Measurements from ENCODE around the gene USP4.
"Not testable (repeated sequence)": the region's sequence is repeated elsewhere in the genome, so short reads cannot be mapped to it uniquely, and the experiment has no call there.

Gene USP4

GRCh38 chr3:49359623-49360022 is 19.8 kb upstream of the USP4 start:
- H3K36me3 Mint-ChIP-seq = peaks cover 65% of the 10 kb centered on the region
- H3K4me3 Mint-ChIP-seq = no peak overlapping the region
- DNase-seq = no peak

GRCh38 chr3:49358884-49359225 is 19.0 kb upstream of the USP4 start:
- no peak for DNase-seq
- H3K4me3 Mint-ChIP-seq = peak overlapping the region; percentile 97
- CTCF ChIA-PET = interaction anchor here (1.5 to 4.1 kb wide), 3 partner anchors 14 to 91 kb away, joined by 3 to 27 read pairs (median 5); partner anchors contain the start of gene USP4
- H3K27me3 Mint-ChIP-seq = no peaks in the 10 kb centered on the region
- H3K4me1 Mint-ChIP-seq = peaks cover 45% of the 10 kb centered on the region
- H3K36me3 Mint-ChIP-seq = peaks cover 64% of the 10 kb centered on the region
- no peaks in the 10 kb centered on the region for H3K9me3 Mint-ChIP-seq
- peak overlapping the region; percentile 91 for H3K27ac Mint-ChIP-seq

More at GRCh38 chr3:49359623-49360022, 19.8 kb upstream of the USP4 start:
- Mint-ChIP-seq H3K4me1 (peaks cover 45% of the 10 kb centered on the region), H3K27ac (peak overlapping the region; percentile 91), H3K27me3 (no peaks in the 10 kb centered on the region), H3K9me3 (no peaks in the 10 kb centered on the region)
- CTCF ChIA-PET = interaction anchor here (0.5 to 4.1 kb wide), 4 partner anchors 14 to 372 kb away, joined by 3 to 27 read pairs (median 4); partner anchors contain the start of gene USP4

- peak within 1 kb of the TSS; percentile 93 for H3K27ac Mint-ChIP-seq
- peaks cover 61% of the 10 kb centered on the region for H3K36me3 Mint-ChIP-seq
- H3K4me1 Mint-ChIP-seq = peaks cover 45% of the 10 kb centered on the region
- DNase-seq = peak; percentile 90
- H3K9me3 Mint-ChIP-seq = no peaks in the 10 kb centered on the region
- no peaks in the 10 kb centered on the region for H3K27me3 Mint-ChIP-seq
- CTCF ChIA-PET = interaction anchor here (1.2 to 4.1 kb wide), 3 partner anchors 13 to 19 kb away, joined by 3 to 27 read pairs (median 8); partner anchors contain the start of gene USP4
- H3K4me3 Mint-ChIP-seq = peak within 1 kb of the TSS; percentile 97
Observed at GRCh38 chr3:49358217-49358883, 18.5 kb upstream of the USP4 start, which contains the start of gene GPX1. GPX1 (minus strand) TSS chr3:49358353; CDS start chr3:49358278, 75 bp downstream.

- peaks cover 42% of the 10 kb centered on the region for H3K4me1 Mint-ChIP-seq
Observed at GRCh38 chr3:49357443-49358216, 17.8 kb upstream of the USP4 start.

GRCh38 chr3:49357095-49357442 is 17.2 kb upstream of the USP4 start:
- CTCF ChIA-PET = interaction anchor here (1.2 kb wide), 1 partner anchor 17 kb away, joined by 8 read pairs; the partner anchor contains the start of gene USP4
- Mint-ChIP-seq H3K4me3 (peak overlapping the region; percentile 97), H3K4me1 (peaks cover 39% of the 10 kb centered on the region), H3K27ac (peak overlapping the region; percentile 93), H3K36me3 (peaks cover 52% of the 10 kb centered on the region)
- H3K9me3 Mint-ChIP-seq, DNase-seq, H3K27me3 Mint-ChIP-seq: not testable (repeated sequence)

More at GRCh38 chr3:49357443-49358216, 17.8 kb upstream of the USP4 start:
- H3K9me3 Mint-ChIP-seq, H3K27me3 Mint-ChIP-seq: not testable (repeated sequence)
- peak; percentile 72 for DNase-seq
- CTCF ChIA-PET = interaction anchor here (1.2 kb wide), 1 partner anchor 17 kb away, joined by 8 read pairs; the partner anchor contains the start of gene USP4
- peak overlapping the region; percentile 93 for H3K27ac Mint-ChIP-seq
- H3K36me3 Mint-ChIP-seq = peaks cover 58% of the 10 kb centered on the region
- peak overlapping the region; percentile 97 for H3K4me3 Mint-ChIP-seq

- H3K27ac Mint-ChIP-seq = no peak overlapping the region
- H3K4me3 Mint-ChIP-seq = no peak overlapping the region
- no peaks in the 10 kb centered on the region for H3K27me3 Mint-ChIP-seq
- no peaks in the 10 kb centered on the region for H3K9me3 Mint-ChIP-seq
- H3K4me1 Mint-ChIP-seq = peaks cover 20% of the 10 kb centered on the region
- CTCF ChIA-PET = interaction anchor here (0.8 to 3.9 kb wide), 2 partner anchors 10 to 13 kb away, joined by 3 to 16 read pairs; partner anchors contain the start of gene USP4
- peaks cover 22% of the 10 kb centered on the region for H3K36me3 Mint-ChIP-seq
- DNase-seq = no peak
Observed at GRCh38 chr3:49352890-49353421, 13.1 kb upstream of the USP4 start.

GRCh38 chr3:49352281-49352680 is 12.4 kb upstream of the USP4 start:
- Mint-ChIP-seq H3K9me3 (no peaks in the 10 kb centered on the region), H3K4me3 (no peak overlapping the region), H3K4me1 (peaks cover 16% of the 10 kb centered on the region), H3K27ac (no peak overlapping the region), H3K27me3 (no peaks in the 10 kb centered on the region), H3K36me3 (peaks cover 18% of the 10 kb centered on the region)
- no peak for DNase-seq
- CTCF ChIA-PET = interaction anchor here (0.8 to 3.9 kb wide), 2 partner anchors 9 to 12 kb away, joined by 3 to 16 read pairs; partner anchors contain the start of gene USP4

- Mint-ChIP-seq H3K4me3 (no peak overlapping the region), H3K27me3 (no peaks in the 10 kb centered on the region), H3K27ac (no peak overlapping the region), H3K9me3 (no peaks in the 10 kb centered on the region), H3K36me3 (peaks cover 15% of the 10 kb centered on the region), H3K4me1 (peaks cover 11% of the 10 kb centered on the region)
- CTCF ChIA-PET = interaction anchor here (3.9 kb wide), 1 partner anchor 11 kb away, joined by 16 read pairs; the partner anchor contains the start of gene USP4
- no peak for DNase-seq
Observed at GRCh38 chr3:49351521-49352011, 11.7 kb upstream of the USP4 start.

GRCh38 chr3:49349348-49350114 is 9.7 kb upstream of the USP4 start:
- Mint-ChIP-seq H3K27me3 (no peaks in the 10 kb centered on the region), H3K9me3 (no peaks in the 10 kb centered on the region), H3K4me3 (no peak overlapping the region), H3K4me1 (peaks cover 7% of the 10 kb centered on the region), H3K36me3 (peaks cover 5% of the 10 kb centered on the region), H3K27ac (no peak overlapping the region)
- no peak for DNase-seq
- CTCF ChIA-PET = interaction anchor here (3.9 kb wide), 1 partner anchor 9 kb away, joined by 16 read pairs; the partner anchor contains the start of gene USP4

- H3K27ac Mint-ChIP-seq, H3K9me3 Mint-ChIP-seq, CTCF ChIA-PET, H3K4me1 Mint-ChIP-seq, DNase-seq, H3K36me3 Mint-ChIP-seq, H3K4me3 Mint-ChIP-seq, H3K27me3 Mint-ChIP-seq: not testable (repeated sequence)
Observed at GRCh38 chr3:49348361-49348760, 8.5 kb upstream of the USP4 start.

GRCh38 chr3:49346797-49347251 is 7.0 kb upstream of the USP4 start:
- peaks cover 18% of the 10 kb centered on the region for H3K4me1 Mint-ChIP-seq
- H3K36me3 Mint-ChIP-seq = peaks cover 3% of the 10 kb centered on the region
- H3K9me3 Mint-ChIP-seq = no peaks in the 10 kb centered on the region
- H3K27ac Mint-ChIP-seq = no peak overlapping the region
- CTCF ChIA-PET = no interaction called here
- DNase-seq = no peak
- no peaks in the 10 kb centered on the region for H3K27me3 Mint-ChIP-seq
- H3K4me3 Mint-ChIP-seq = no peak overlapping the region

- Mint-ChIP-seq H3K36me3 (peaks cover 13% of the 10 kb centered on the region), H3K9me3 (no peaks in the 10 kb centered on the region), H3K27ac (peak overlapping the region; percentile 45), H3K4me3 (no peak overlapping the region), H3K27me3 (no peaks in the 10 kb centered on the region), H3K4me1 (peaks cover 45% of the 10 kb centered on the region)
- DNase-seq = no peak
- CTCF ChIA-PET = interaction anchor here (0.7 to 1.4 kb wide), 2 partner anchors 10 to 86 kb away, joined by 3 to 4 read pairs; partner anchors contain the start of gene NICN1
Observed at GRCh38 chr3:49343163-49343562, 3.3 kb upstream of the USP4 start.

- Mint-ChIP-seq H3K4me3 (no peak overlapping the region), H3K36me3 (peaks cover 15% of the 10 kb centered on the region), H3K9me3 (no peaks in the 10 kb centered on the region), H3K27ac (peak overlapping the region; percentile 100), H3K27me3 (no peaks in the 10 kb centered on the region), H3K4me1 (peaks cover 49% of the 10 kb centered on the region)
- CTCF ChIA-PET = interaction anchor here (1.0 to 1.4 kb wide), 2 partner anchors 87 to 107 kb away, joined by 3 to 4 read pairs; partner anchors contain the start of gene NICN1
- no peak for DNase-seq
Observed at GRCh38 chr3:49341996-49342395, 2.1 kb upstream of the USP4 start.

Measured in activated naive CD4-positive, alpha-beta T cell treated with anti-CD3 and anti-CD28 coated beads, Interleukin-2, amount 10 ng/mL, durations not matched to agents 7 days and 5 days (primary cell).